AG09309 (cell line): ENCODE results near the gene ELMOD3.

Experiments used
- DNase-seq: peaks from one replicate; pipeline ENCODE4 v3.0.0-alpha.2; 2010; ENCODE audit warnings: low read depth
- H3K4me3 ChIP-seq: 2 replicates; pipeline ENCODE4 v1.5.1; 2011; ENCODE audit warnings: mild to moderate bottlenecking, low read depth, low read length, moderate library complexity; ENCODE audit not compliant: control insufficient read depth
- TF ChIP-seq, protein P1 (sequence below): IDR thresholded peaks from 2 replicates; pipeline ENCODE4 v1.5.1; 2011; ENCODE audit warnings: mild to moderate bottlenecking, low read depth, low read length, inconsistent platforms; ENCODE audit not compliant: insufficient read depth, control insufficient read depth; ENCODE audit errors: missing control alignments

The ELMOD3 gene

DNA sequence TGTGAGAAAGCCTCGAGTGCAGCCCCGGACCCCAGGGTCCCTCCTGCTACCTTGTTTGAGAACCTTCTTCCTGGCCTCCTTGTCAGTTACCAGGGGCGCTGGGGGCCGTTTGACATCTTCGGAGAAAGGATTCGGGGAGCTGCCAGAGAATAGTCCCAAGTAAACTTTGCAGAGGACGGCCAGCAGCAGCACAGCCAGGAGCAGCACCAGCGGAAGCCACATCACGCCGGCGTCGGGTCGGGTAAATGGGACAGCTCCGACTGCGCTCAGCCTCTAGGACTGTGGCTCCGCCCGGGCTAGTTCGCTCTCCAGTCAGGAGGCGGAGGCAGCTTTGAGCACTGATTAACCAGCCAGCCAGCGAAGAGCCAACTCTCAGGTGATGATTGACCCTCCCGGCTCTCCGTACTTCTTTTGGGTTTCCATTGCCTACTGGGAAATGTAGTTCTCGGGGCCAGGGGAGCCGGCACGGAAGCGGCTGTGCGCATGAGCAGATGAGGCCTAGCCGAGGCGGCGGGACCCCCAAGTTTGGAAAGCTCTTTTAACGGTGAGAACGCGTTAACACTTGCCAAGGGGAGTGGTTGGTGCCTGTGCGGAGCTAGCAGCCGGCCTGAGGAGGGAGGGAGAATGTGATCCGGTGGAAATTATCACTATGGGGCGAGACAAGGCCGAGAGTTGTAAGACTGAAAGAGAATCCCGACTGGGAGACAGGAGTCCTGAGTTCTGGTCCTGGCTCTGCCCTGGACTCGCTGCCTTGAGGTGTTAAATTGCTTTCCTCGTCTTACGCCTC, at the start of gene ELMOD3, which contains the start of gene RETSAT:
ELMOD3 (plus strand) TSS at position 484 of the 787 bp plus-strand sequence. CDS start 2,430 bp downstream, outside the sequence.
RETSAT (minus strand) TSS at position 243 of the 787 bp plus-strand sequence; CDS start at position 222, 21 bp downstream.
- peak; percentile 98 for DNase-seq
- peak within 1 kb of the TSS; percentile 82 for H3K4me3 ChIP-seq
- TF ChIP-seq, protein P1, sequence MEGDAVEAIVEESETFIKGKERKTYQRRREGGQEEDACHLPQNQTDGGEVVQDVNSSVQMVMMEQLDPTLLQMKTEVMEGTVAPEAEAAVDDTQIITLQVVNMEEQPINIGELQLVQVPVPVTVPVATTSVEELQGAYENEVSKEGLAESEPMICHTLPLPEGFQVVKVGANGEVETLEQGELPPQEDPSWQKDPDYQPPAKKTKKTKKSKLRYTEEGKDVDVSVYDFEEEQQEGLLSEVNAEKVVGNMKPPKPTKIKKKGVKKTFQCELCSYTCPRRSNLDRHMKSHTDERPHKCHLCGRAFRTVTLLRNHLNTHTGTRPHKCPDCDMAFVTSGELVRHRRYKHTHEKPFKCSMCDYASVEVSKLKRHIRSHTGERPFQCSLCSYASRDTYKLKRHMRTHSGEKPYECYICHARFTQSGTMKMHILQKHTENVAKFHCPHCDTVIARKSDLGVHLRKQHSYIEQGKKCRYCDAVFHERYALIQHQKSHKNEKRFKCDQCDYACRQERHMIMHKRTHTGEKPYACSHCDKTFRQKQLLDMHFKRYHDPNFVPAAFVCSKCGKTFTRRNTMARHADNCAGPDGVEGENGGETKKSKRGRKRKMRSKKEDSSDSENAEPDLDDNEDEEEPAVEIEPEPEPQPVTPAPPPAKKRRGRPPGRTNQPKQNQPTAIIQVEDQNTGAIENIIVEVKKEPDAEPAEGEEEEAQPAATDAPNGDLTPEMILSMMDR = no peak

DNA sequence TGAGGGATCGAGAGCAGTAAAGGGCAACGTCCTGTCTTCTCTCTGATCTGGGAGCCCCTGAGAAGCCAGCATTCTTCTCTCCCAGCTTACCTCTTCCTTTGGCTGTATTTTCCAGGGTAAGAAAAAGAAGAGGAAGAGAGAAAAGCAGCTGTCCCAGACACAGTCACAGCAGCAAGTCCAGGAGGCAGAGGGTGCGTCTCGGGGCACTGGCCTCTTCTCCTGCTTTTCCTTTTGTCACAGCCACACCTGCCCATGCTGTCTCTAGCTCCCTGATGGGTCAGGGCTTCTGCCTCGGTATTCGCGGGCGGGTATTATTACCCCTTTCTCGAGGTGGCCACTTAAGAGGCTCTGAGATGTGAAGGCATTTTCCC, 47.1 kb upstream of the ELMOD3 start:
- TF ChIP-seq, protein P1 = no peak
- no peak for DNase-seq
- no peak overlapping the region for H3K4me3 ChIP-seq

DNA sequence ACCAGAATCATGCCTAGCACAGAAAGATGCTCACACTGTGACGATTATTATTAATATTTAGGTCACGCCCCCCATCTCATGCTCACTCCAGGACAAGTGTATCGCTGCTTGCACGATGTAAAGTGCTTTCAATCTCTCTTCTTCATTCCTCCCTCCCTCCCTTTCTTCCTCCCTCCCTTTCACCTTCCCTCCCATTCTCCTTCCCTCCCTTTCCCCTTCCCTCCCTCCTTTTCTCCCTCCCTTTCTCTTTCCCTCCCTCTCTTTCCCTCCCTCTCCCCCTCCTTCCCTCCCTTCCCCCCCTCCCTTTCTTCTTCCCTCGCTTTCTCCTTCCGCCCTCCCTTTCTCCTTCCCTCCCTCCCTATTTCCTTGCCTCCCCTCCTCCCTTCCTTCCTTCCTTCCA, 46.4 kb upstream of the ELMOD3 start:
- TF ChIP-seq, protein P1 = no peak
- no peak overlapping the region for H3K4me3 ChIP-seq
- no peak for DNase-seq

DNA sequence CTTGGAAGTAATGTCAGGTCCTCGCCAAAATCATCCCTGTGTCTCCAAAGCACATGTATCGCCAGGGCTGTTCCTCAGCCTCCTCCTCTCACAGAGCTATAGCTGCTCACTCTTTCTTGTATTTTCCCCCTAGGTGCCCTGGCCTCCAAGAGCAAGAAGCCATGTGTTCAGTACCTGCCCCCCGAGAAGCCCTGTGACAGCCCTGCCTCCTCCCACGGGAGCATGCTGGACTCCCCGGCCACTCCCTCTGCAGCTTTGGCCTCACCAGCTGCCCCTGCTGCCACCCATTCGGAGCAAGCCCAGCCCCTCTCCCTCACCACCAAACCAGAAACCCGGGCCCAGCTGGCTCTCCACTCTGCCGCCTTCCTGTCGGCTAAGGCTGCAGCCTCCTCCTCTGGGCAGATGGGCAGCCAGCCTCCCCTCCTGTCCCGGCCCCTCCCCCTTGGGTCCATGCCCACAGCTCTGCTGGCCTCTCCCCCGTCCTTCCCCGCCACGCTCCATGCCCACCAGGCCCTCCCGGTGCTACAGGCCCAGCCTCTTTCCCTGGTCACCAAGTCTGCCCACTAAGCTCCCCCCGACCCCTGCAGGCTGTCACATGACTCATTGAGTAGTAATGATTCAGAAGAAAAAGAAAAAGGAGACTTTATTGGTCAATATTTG, 45.5 kb upstream of the ELMOD3 start:
- H3K4me3 ChIP-seq = no peak overlapping the region
- TF ChIP-seq, protein P1 = no peak
- DNase-seq = no peak

DNA sequence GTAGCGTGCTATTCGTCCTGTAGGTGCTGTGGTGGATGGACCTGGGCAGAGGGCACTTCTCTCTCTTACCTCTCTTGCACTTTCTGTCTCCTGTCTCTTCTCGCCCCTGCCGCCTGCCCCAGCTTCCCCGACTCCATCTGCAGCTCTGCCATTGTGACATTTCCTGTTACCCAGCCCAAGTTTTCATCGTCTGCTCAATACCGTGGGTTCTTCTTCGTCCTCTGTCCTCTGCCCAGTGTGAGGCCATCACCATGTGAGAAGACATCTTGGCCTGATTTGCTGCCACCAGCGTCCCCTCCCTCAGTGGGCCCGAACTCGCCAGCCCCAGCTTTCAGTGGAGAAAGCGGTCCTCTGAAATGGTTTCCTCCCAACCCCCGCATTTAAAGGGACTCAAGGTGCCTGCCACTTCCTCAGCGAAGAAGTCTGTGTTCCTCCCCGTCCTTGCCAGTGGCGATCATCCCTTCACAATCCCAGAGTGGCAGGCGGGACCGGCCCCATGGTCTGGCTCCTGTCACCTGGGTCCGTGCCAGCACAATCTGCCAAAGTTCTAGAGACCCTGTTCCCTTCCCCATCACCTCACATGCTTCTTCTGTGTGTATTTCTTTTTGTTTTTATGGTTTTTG, 44.8 kb upstream of the ELMOD3 start:
- H3K4me3 ChIP-seq = no peak overlapping the region
- no peak for DNase-seq
- TF ChIP-seq, protein P1 = no peak

- TF ChIP-seq, protein P1 = no peak
- no peak for DNase-seq
- H3K4me3 ChIP-seq = no peak overlapping the region
Observed at GRCh38 chr2:85310330-85310729, 44.2 kb upstream of the ELMOD3 start.
